GM13976 (cell line): ENCODE measurements around the gene TRAF3.

Experiments
- DNase-seq: peaks from one replicate; pipeline ENCODE4 v3.0.0; 2012; ENCODE audit warnings: low spot score
- in situ Hi-C: fragments of 300-500 bp; cut with MboI; formaldehyde crosslinking; loops from one replicate; pipeline ENCODE4 v1.12.0; 2022; ENCODE audit warnings: low sequenced_read_pairs, mixed read lengths, inconsistent platforms; ENCODE audit not compliant: unreplicated experiment
- TF ChIP-seq, protein P1 (sequence below): IDR thresholded peaks from 2 replicates; pipeline ENCODE4 v1.5.1; 2012; ENCODE audit warnings: borderline replicate concordance, mild to moderate bottlenecking; ENCODE audit not compliant: insufficient read depth; ENCODE audit errors: extremely low read depth, missing control alignments, control extremely low read depth

Gene TRAF3

DNA sequence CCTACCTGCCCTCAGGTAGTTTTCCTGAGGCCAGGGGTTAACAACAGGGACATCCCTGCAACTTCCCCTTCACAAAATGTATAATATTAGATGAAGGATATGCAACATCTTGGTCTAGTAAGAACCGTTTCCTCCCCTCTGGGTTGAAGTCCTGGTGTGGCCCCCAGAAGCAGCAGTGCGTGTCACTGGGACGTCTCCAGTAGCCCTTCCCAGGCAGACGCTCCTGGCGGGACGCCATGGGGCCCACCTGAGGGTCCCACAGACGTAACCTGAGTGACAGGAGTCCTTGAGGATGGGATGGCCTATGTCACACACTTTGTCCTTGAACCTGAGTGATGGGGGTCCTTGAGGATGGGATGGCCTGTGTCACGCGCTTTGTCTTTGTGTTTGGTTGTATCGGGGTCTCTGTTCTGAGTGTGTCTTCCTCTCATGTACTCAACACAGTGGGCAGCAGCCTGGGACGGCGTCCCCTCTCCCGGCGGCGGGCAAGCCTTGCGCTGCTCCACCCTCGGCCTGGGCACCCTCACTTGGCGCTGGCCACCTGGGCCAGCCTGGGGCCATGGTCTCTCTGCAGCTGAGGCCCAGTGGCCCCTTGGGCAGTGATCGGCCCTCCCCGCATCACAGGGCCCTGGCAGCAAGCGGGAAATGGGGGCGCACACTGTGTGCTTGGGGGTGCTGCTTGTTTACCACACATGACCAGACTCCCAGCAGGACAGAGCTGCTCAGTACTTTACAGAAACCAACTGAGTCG lies 130.9 kb downstream of the TRAF3 start:
- TF ChIP-seq, protein P1, sequence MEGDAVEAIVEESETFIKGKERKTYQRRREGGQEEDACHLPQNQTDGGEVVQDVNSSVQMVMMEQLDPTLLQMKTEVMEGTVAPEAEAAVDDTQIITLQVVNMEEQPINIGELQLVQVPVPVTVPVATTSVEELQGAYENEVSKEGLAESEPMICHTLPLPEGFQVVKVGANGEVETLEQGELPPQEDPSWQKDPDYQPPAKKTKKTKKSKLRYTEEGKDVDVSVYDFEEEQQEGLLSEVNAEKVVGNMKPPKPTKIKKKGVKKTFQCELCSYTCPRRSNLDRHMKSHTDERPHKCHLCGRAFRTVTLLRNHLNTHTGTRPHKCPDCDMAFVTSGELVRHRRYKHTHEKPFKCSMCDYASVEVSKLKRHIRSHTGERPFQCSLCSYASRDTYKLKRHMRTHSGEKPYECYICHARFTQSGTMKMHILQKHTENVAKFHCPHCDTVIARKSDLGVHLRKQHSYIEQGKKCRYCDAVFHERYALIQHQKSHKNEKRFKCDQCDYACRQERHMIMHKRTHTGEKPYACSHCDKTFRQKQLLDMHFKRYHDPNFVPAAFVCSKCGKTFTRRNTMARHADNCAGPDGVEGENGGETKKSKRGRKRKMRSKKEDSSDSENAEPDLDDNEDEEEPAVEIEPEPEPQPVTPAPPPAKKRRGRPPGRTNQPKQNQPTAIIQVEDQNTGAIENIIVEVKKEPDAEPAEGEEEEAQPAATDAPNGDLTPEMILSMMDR, result no peak
- in situ Hi-C loops, result no loop called here
- no peak for DNase-seq

DNA sequence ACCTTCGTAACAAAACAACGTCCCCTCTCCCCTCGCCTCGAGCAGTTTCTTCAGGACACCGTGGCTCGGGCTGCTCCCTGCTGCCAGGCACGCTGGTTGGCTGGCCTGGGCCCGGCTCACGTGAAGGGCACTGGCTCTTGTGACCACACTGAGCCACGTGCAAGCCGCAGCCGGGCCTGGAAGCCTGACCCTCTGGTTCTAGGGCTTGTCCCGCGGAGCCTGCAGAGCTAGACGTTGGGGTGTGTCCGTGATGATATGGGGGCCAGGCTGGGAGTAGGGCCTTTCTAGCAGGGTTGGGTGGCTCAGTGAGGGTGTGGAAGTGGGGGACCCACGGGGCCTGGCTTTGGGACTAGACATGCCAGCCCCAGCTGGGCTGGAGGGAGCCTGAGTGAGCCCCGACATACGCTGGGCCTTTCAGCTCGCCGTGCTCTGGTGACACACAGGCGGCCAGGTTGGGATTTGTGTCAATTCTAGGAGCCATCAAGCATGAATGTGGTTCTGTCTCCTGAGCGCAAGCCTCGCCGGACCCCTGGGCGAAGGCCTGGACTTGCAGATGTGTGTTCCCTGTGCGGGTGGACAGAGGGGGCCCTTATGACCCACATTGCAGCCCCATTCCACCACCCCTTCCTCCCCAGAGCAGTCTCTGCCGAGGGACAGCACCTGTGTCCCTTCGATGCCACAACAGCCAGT lies 131.7 kb downstream of the TRAF3 start:
- DNase-seq, result no peak
- TF ChIP-seq, protein P1, result no peak
- in situ Hi-C loops, result no loop called here

DNA sequence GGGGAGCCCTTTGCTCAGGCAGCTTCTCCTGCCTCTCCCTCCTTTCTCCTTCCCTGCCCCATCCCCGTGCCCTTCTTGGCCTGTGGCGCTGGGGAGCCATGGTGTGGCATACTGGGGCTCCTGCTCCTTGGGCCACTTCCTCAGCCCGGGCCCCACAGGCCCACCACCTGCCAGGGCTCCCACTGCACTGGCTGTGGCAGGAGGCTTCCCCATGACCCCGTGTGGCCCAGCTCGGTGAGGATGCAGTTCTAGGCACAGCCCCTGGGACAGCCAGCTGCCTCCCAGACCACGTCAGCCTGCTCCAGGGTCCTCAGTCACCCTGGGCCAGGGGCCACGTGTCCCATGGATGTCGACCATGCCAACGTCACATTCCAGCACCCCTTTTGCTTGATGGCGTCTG lies 132.2 kb downstream of the TRAF3 start:
- in situ Hi-C loops, result no loop called here
- DNase-seq, result no peak
- TF ChIP-seq, protein P1, result no peak

DNA sequence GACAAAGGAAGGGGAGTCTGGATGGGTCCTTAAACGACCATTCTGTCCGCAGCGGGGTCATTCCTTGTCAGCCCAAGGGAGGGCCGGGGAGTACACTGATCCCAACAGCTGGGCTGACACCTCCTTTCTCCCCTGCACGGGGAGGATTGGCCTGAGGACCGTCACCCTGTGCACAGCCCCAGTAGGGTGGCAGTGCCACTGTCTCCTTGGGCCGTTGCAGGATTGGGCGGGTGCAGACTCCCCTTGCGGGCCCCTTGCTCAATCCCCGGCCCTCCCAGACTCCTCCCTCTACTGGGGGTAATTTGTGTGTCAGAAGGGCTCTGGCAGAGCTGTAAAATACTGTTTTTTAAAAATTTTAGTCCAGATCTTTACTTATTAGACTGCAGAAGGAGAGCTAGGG lies 132.7 kb downstream of the TRAF3 start:
- in situ Hi-C loops, result loop anchor here (10.0 kb wide), 1 partner anchor 215 kb away; no protein-coding TSS in a partner anchor
- TF ChIP-seq, protein P1, result no peak
- no peak for DNase-seq

DNA sequence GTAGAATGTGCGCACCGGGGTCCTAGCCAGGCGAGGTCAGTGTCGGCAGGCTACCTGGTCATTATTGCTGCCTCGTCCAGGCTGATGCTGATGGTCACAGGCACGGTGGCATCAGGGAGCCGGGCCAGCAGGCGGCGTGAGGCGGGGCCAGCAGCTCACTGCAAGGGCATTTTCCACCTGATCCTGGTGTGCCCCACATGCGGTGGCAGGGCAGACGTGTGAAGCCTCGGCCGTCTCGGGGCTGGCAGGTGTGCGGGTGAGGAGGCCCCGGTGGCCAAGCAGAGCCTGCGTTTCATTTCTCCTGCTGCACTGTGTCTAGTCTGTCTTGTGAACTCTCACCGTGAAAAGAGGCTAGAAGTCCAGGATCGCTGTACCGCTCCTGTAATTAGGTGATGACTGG lies 133.2 kb downstream of the TRAF3 start:
- in situ Hi-C loops, result loop anchor here (10.0 kb wide), 1 partner anchor 216 kb away; no protein-coding TSS in a partner anchor
- no peak for DNase-seq
- TF ChIP-seq, protein P1, result no peak

DNA sequence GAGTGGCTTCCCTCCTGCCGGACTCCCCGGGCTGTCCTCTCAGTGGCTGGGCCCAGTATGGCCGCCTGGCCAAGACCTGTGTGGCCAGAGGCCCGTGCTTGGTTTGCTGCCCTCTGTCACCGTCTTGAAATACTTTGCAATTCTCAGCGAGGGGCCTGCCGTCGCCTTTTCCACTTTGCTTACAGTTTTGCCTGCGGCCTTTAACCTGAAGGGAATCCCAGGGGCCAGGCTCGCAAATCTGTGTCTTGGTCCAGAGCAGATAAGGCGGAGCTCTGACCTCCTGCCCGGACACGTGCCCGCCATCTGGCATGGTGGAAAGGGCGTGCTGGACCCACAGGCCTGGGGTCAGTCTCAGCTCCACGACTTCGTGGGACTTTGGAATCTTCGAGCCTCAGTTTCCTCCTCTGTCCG lies 134.3 kb downstream of the TRAF3 start:
- TF ChIP-seq, protein P1, result no peak
- no peak for DNase-seq
- in situ Hi-C loops, result loop anchor here (10.0 kb wide), 1 partner anchor 217 kb away; no protein-coding TSS in a partner anchor
